IMR-90 (cell line): ENCODE data around the gene TAPT1. TPM values are rescaled to one million over a fixed set of nuclear protein-coding genes. Genes with fewer than 3 reads are reported as not detected.

Source experiments
- ATAC-seq: fragments of 200-7000 bp; cut with Tn5 transposase; 2 replicates; pipeline ENCODE4 v1.9.1; 2020; ENCODE audit warnings: low read depth, mild to moderate bottlenecking, moderate library complexity
- BruUV-seq: library from RNA; stranded (reverse); fragments of 400-500 nt; replicated peaks from 2 replicates; lab custom pipeline; 2021; lab: Mats Ljungman, UMichigan
- CTCF ChIA-PET: fragments of 300-600 bp; formaldehyde crosslinking; extraction: SDS; loops from one replicate; lab custom pipeline; 2021; ENCODE audit warnings: antibody characterized with exemption; lab: Yijun Ruan, JAX
- POLR2A ChIA-PET: fragments of 300-600 bp; sonication (Branson Sonifier 250); formaldehyde crosslinking; loops from one replicate; lab custom pipeline; 2022; ENCODE audit warnings: antibody characterized with exemption; ENCODE audit not compliant: unreplicated experiment; lab: Charles Lee
- DNase-seq: peaks from one replicate; pipeline ENCODE4 v3.0.0; 2013
- H2AFZ ChIP-seq: replicated peaks from 2 replicates; pipeline ENCODE3; 2013; ENCODE audit warnings: low read length, mild to moderate bottlenecking; ENCODE audit not compliant: poor library complexity
- H2AK5ac ChIP-seq: 2 replicates; pipeline ENCODE4 v1.6.1; 2013; ENCODE audit warnings: low read depth, low read length, inconsistent platforms
- H2AK9ac ChIP-seq: replicated peaks from 2 replicates; pipeline ENCODE3; 2013; ENCODE audit warnings: mild to moderate bottlenecking, low read depth, low read length, moderate library complexity; ENCODE audit not compliant: poor library complexity
- H2BK120ac ChIP-seq: 2 replicates; pipeline ENCODE4 v1.6.1; 2013; ENCODE audit warnings: low read depth, low read length, inconsistent platforms
- H2BK15ac ChIP-seq: 3 replicates; pipeline ENCODE4 v1.6.1; 2013; ENCODE audit warnings: low read depth, low read length, inconsistent platforms
- H2BK20ac ChIP-seq: 2 replicates; pipeline ENCODE4 v1.6.1; 2013; ENCODE audit warnings: low read depth, mild to moderate bottlenecking, inconsistent platforms, low read length, moderate library complexity
- H2BK5ac ChIP-seq: 2 replicates; pipeline ENCODE4 v1.6.1; 2013; ENCODE audit warnings: mild to moderate bottlenecking, low read depth, low read length, inconsistent platforms; ENCODE audit not compliant: poor library complexity, severe bottlenecking
- H3K14ac ChIP-seq: replicated peaks from 2 replicates; pipeline ENCODE4 v1.6.1; 2013; ENCODE audit warnings: low read depth, low read length, inconsistent platforms
- H3K18ac ChIP-seq: 2 replicates; pipeline ENCODE4 v1.6.1; 2013; ENCODE audit warnings: low read depth, low read length, control low read depth
- H3K23ac ChIP-seq: 2 replicates; pipeline ENCODE4 v1.6.1; 2013; ENCODE audit warnings: low read depth, low read length, inconsistent platforms
- H3K27ac ChIP-seq: 2 replicates; pipeline ENCODE4 v1.5.1; 2013; ENCODE audit warnings: mild to moderate bottlenecking, control low read depth, low read length; ENCODE audit not compliant: insufficient read depth
- H3K27me3 ChIP-seq: 2 replicates; pipeline ENCODE4 v1.6.1; 2013; ENCODE audit warnings: low read length; ENCODE audit not compliant: control insufficient read depth, insufficient read depth
- H3K36me3 ChIP-seq: 2 replicates; pipeline ENCODE4 v1.6.1; 2013; ENCODE audit warnings: low read length, mixed read lengths; ENCODE audit not compliant: control insufficient read depth, insufficient read depth
- H3K4ac ChIP-seq: 2 replicates; pipeline ENCODE4 v1.6.1; 2013; ENCODE audit warnings: low read depth, low read length, inconsistent platforms
- H3K4me1 ChIP-seq: 2 replicates; pipeline ENCODE4 v1.6.1; 2013; ENCODE audit warnings: low read length, mixed read lengths; ENCODE audit not compliant: control insufficient read depth, insufficient read depth
- H3K4me2 ChIP-seq: 2 replicates; pipeline ENCODE4 v1.6.1; 2013; ENCODE audit warnings: low read depth, mild to moderate bottlenecking, control low read depth, low read length, moderate library complexity
- H3K4me3 ChIP-seq: 2 replicates; pipeline ENCODE4 v1.5.1; 2013; ENCODE audit warnings: low read depth, mild to moderate bottlenecking, control low read depth, low read length, moderate library complexity; ENCODE audit not compliant: insufficient read depth
- H3K56ac ChIP-seq: 2 replicates; pipeline ENCODE4 v1.6.1; 2013; ENCODE audit warnings: low read length, inconsistent platforms; ENCODE audit not compliant: insufficient read depth; ENCODE audit errors: extremely low read depth
- H3K79me1 ChIP-seq, 2 experiments: 2 replicates each; pipeline ENCODE4 v1.6.1; 2013; ENCODE audit warnings: low read length in 2 of 2, inconsistent platforms in 1 of 2, low read depth in 1 of 2
- H3K9ac ChIP-seq: 2 replicates; pipeline ENCODE4 v1.6.1; 2013; ENCODE audit warnings: low read depth, low read length, control low read depth
- H3K9me1 ChIP-seq: 2 replicates; pipeline ENCODE4 v1.6.1; 2013; ENCODE audit warnings: low read length, inconsistent platforms; ENCODE audit not compliant: insufficient read depth
- H3K9me3 ChIP-seq: 2 replicates; pipeline ENCODE4 v1.6.1; 2013; ENCODE audit warnings: low read length; ENCODE audit not compliant: control insufficient read depth, insufficient read depth
- H4K20me1 ChIP-seq: 2 replicates; pipeline ENCODE4 v1.6.1; 2013; ENCODE audit warnings: low read length, inconsistent platforms; ENCODE audit not compliant: insufficient read depth
- H4K5ac ChIP-seq: 2 replicates; pipeline ENCODE4 v1.6.1; 2013; ENCODE audit warnings: mild to moderate bottlenecking, low read depth, low read length, control low read depth
- H4K8ac ChIP-seq, 2 experiments: 2 replicates each; pipeline ENCODE4 v1.6.1; 2013; ENCODE audit warnings: low read depth in 2 of 2, low read length in 2 of 2, control low read depth in 1 of 2, inconsistent platforms in 1 of 2
- H4K91ac ChIP-seq: 2 replicates; pipeline ENCODE4 v1.6.1; 2013; ENCODE audit warnings: low read depth, low read length, inconsistent platforms; ENCODE audit not compliant: insufficient read depth
- CEBPB ChIP-seq: IDR thresholded peaks from 2 replicates; pipeline ENCODE4 v1.6.1; 2012; ENCODE audit warnings: low read depth, low read length, improper control_type of control experiment
- WGBS, 2 experiments: methylation state at CpG; one replicate each; pipeline versions ENCODE4 v1.1.5 to v1.1.7; 2013; ENCODE audit warnings: missing lambda C conversion rate in 2 of 2; ENCODE audit not compliant: insufficient read length in 1 of 2; ENCODE audit errors: extremely low coverage in 2 of 2; 5-methylcytosine and 5-hydroxymethylcytosine counted together
- dilution Hi-C: fragments of 300-500 bp; cut with HindIII; formaldehyde crosslinking; loops from one replicate; pipeline ENCODE4 v1.14.3; 2018; ENCODE audit warnings: low sequenced_read_pairs; ENCODE audit not compliant: unreplicated experiment
- in situ Hi-C: fragments of 300-500 bp; cut with MboI; formaldehyde crosslinking; loops from 3 replicates; pipeline ENCODE4 v1.14.3; 2019; ENCODE audit warnings: low sequenced_read_pairs, inconsistent platforms, mixed read lengths
- intact Hi-C: fragments of 100-400 bp; cut with micrococcal nuclease; formaldehyde crosslinking; loops from 2 replicates; pipeline ENCODE4 v1.10.0; 2022
- polyA plus RNA-seq, 3 experiments: library from polyadenylated mRNA; depleted of rRNA; stranded (reverse); fragments of >200 nt; gene quantifications; 2 replicates each; pipeline ENCODE4 v1.2.3, GENCODE V29; 2012; ENCODE audit warnings: low replicate concordance in 1 of 3
- total RNA-seq: library from RNA; depleted of rRNA; stranded (reverse); fragments of >200 nt; gene quantifications from 2 replicates; pipeline ENCODE4 v1.2.3, GENCODE V29; 2012
- TF ChIP-seq, protein P1 (sequence below): fragments of 150-350 bp; IDR thresholded peaks from 2 replicates; pipeline ENCODE4 v1.6.1; 2017; ENCODE audit warnings: mild to moderate bottlenecking, antibody characterized with exemption, low read length, low read depth

Gene TAPT1
- total and polyA plus RNA-seq, 2 of the 4 experiments (the other 2 are of a cell fraction): 5.6 to 12.2 TPM

DNA sequence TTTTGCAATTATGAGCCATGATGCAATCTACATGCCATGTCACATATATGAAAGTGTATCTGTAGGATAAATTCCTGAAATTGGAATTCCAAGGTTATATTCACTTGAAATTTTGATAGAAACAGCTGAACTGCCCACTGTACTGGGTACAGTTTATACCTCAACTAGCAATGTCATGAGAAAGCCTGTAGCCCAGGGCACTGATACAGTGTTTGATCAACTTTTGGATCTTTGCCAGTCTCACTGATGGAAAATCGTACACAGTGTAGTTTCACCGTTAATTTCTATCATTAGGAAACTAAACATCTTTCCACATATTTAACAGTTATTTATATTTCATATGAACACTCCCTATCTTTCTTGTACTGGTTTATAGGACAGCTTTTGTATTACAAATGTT lies 34.2 kb downstream of the TAPT1 start:
- Histone ChIP-seq H3K14ac (no peak overlapping the region), H3K4ac (no peak overlapping the region), H3K27me3 (no peaks in the 10 kb centered on the region), H3K9ac (no peak overlapping the region), H2BK20ac (no peak overlapping the region), H2AFZ (no peak overlapping the region), H3K18ac (no peak overlapping the region), H3K9me3 (no peaks in the 10 kb centered on the region), H4K8ac (no peak overlapping the region), H3K4me1 (no peaks in the 10 kb centered on the region), H2BK15ac (no peak overlapping the region), H2BK120ac (no peak overlapping the region), H4K5ac (no peak overlapping the region), H3K4me3 (no peak overlapping the region), H4K20me1 (no peaks in the 10 kb centered on the region), H3K4me2 (no peak overlapping the region), H2BK5ac (no peak overlapping the region), H2AK5ac (no peak overlapping the region), H3K36me3 (peaks cover 6% of the 10 kb centered on the region; the same call in 1 of the 2 replicates), H3K9me1 (no peaks in the 10 kb centered on the region), H3K23ac (no peak overlapping the region), H3K27ac (no peak overlapping the region), H2AK9ac (no peak overlapping the region), H3K79me1 (no peaks in the 10 kb centered on the region), H3K56ac (no peak overlapping the region), H4K91ac (no peak overlapping the region)
- CTCF ChIA-PET: no interaction called here
- intact Hi-C loops (no loop called here), dilution Hi-C loops (no loop called here), in situ Hi-C loops (no loop called here)
- 0 out of 2 replicates have a peak, but pooled peaks have one; percentile 32 for TF ChIP-seq CEBPB
- TF ChIP-seq, protein P1, sequence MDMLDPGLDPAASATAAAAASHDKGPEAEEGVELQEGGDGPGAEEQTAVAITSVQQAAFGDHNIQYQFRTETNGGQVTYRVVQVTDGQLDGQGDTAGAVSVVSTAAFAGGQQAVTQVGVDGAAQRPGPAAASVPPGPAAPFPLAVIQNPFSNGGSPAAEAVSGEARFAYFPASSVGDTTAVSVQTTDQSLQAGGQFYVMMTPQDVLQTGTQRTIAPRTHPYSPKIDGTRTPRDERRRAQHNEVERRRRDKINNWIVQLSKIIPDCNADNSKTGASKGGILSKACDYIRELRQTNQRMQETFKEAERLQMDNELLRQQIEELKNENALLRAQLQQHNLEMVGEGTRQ: no peak
- WGBS, 2 experiments: no CpG with 5 or more reads among the region's 2 CpGs
- BruUV-seq: no TSS peak
- ATAC-seq: no peak
- POLR2A ChIA-PET: no interaction called here
- DNase-seq: no peak
